ENCODE measurements around the gene TMEM69.
"Not testable (repeated sequence)": the region's sequence is repeated elsewhere in the genome, so short reads cannot be mapped to it uniquely, and the experiment has no call there.

The TMEM69 gene

DNA sequence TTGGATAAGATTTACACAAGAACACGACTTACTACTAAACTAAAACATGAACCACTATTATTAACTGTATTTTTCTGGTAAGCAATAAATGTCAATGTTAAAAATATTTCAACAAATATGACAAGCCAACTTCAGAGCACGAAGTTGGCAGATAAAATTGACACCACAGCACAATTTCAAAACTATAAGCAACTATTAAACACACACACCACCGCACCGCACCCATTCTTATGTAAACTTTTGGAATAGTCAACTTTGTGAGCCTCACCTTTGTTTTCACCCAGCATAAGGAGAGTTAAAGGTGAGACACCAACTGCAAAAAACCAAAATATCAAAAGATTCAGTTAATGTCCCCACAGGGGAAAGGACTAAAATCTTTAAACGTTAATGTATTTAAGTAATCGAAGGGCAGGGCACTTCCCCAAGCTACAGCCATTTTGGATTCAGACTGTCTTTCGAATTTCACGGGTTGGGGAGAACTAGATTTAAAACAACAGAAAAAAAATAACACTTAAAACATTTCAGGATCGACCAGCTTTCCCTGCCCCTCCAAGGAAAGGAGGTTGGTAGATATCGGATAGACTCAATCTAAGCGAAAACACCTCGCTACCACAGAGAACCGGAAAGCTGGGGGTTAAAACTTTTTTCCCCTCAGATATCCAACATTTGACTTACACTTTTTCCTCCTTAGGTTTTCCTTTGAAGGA is 2.5 kb upstream of the TMEM69 start:
- ChIA-PET POLR2A (interaction anchor here (1.2 to 2.4 kb wide), 11 partner anchors 9 to 346 kb away, joined by 4 to 16 read pairs (median 7); partner anchors contain the start of genes MAST2, MUTYH, PRDX1 and TOE1), CTCF (interaction anchor here (0.8 to 1.0 kb wide), 2 partner anchors 61 to 354 kb away, joined by 3 to 6 read pairs; no protein-coding TSS in a partner anchor)
- TF ChIP-seq FOXM1 (IDR thresholded peaks at IDR 0.05; ENCODE audit: borderline replicate concordance) = no peak
- no peak for TF ChIP-seq NFRKB (IDR thresholded peaks at IDR 0.05)
- no peak for TF ChIP-seq FOXA1 (IDR thresholded peaks at IDR 0.05)
- TF ChIP-seq SP1 (IDR thresholded peaks at IDR 0.05) = no peak
- no peak for TF ChIP-seq ELF4 (IDR thresholded peaks at IDR 0.05)
- DNase-seq (ENCODE audit: extremely low spot score) = no peak

DNA sequence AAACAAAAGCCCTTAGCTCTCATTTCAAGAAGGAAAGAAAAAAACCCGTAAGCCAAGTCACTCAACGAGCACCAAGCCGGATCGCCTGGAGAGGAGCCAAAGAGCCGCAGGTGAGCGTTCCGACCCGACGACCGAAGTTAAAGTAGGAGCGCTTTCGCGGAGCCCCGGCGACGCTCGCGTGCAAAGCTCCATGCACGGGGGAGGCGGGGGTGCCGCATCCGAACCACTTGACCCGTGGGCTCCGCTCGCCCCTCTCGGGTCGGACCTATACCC is 2.0 kb upstream of the TMEM69 start:
- peak; percentile 26 for DNase-seq (ENCODE audit: extremely low spot score)
- TF ChIP-seq TARDBP (IDR thresholded peaks at IDR 0.05) (no peak), FOXM1 (IDR thresholded peaks at IDR 0.05; ENCODE audit: borderline replicate concordance) (no peak), BHLHE40 (IDR thresholded peaks at IDR 0.05; ENCODE audit: borderline replicate concordance) (no peak), FOXA1 (IDR thresholded peaks at IDR 0.05) (no peak), SP1 (IDR thresholded peaks at IDR 0.05) (no peak), FOXK2 (IDR thresholded peaks at IDR 0.05) (no peak), ARNT (IDR thresholded peaks at IDR 0.05) (no peak), L3MBTL2 (conservative IDR thresholded peaks at IDR 0.05) (no peak), HDGF (IDR thresholded peaks at IDR 0.05; ENCODE audit: borderline replicate concordance) (no peak), SUZ12 (IDR thresholded peaks at IDR 0.05) (no peak), ELF4 (IDR thresholded peaks at IDR 0.05) (no peak), ZNF384 (IDR thresholded peaks at IDR 0.05) (no peak), CTBP1 (IDR thresholded peaks at IDR 0.05; ENCODE audit: borderline replicate concordance) (no peak)
- TF ChIP-seq, protein P1, sequence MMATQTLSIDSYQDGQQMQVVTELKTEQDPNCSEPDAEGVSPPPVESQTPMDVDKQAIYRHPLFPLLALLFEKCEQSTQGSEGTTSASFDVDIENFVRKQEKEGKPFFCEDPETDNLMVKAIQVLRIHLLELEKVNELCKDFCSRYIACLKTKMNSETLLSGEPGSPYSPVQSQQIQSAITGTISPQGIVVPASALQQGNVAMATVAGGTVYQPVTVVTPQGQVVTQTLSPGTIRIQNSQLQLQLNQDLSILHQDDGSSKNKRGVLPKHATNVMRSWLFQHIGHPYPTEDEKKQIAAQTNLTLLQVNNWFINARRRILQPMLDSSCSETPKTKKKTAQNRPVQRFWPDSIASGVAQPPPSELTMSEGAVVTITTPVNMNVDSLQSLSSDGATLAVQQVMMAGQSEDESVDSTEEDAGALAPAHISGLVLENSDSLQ (IDR thresholded peaks at IDR 0.05) = no peak

DNA sequence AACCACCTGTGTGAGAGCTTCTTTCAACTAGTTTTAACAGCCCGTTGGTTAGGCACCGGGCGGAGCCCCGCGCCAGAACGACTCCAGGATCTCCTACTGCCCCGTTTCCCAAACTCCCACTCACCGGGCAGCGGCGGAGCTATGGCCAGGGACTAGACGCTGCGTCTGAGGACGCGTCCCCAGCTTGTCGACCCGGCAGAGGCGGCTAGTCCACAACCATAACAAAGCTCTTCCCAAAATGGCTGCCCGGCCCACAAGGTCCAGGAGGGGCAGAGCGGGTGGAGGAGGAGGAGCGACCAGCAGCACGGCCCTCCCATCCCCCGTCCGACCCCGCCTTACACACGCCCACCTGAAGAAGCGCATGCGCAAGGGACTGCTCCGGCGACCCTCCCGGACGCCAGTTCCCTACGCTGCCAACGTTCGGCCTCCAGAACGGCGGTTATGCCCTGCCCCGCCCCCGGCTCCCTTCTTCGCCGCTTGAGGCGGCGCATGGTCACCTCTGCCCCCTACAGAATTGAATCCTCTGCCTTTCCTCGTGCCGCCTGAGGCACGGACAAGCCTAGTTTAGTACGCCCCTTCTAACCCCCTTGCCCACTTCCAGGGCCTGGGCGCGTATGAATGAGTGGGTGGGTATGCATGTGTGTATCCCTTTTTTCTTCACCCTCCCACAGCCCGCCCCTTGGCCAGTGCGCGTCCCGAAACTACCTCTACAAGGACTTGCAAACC is 1.5 kb upstream of the TMEM69 start, which contains the start of gene GPBP1L1:
GPBP1L1 (minus strand) TSS at position 246 of the 726 bp plus-strand sequence. CDS start 27,446 bp downstream, outside the sequence.
- TF ChIP-seq HDGF (IDR thresholded peaks at IDR 0.05; ENCODE audit: borderline replicate concordance) = peak; percentile 92; the same call in 1 of the 2 replicates
- no peak for TF ChIP-seq ARNT (IDR thresholded peaks at IDR 0.05)
- ChIA-PET CTCF (interaction anchor here (0.8 to 1.0 kb wide), 2 partner anchors 62 to 353 kb away, joined by 3 to 6 read pairs; no protein-coding TSS in a partner anchor), POLR2A (interaction anchor here (0.6 to 2.4 kb wide), 21 partner anchors 8 to 347 kb away, joined by 3 to 16 read pairs (median 5); partner anchors contain the start of genes IPP, MAST2, MUTYH and PRDX1)
- DNase-seq (ENCODE audit: extremely low spot score) = peak; percentile 98

More for the DNA sequence above, 2.0 kb upstream of the TMEM69 start:
- CTCF ChIA-PET = interaction anchor here (0.8 to 1.0 kb wide), 2 partner anchors 61 to 354 kb away, joined by 3 to 6 read pairs; no protein-coding TSS in a partner anchor
- POLR2A ChIA-PET = interaction anchor here (0.6 to 2.4 kb wide), 18 partner anchors 8 to 346 kb away, joined by 3 to 16 read pairs (median 5); partner anchors contain the start of genes MAST2, MUTYH, PRDX1 and TOE1

DNA sequence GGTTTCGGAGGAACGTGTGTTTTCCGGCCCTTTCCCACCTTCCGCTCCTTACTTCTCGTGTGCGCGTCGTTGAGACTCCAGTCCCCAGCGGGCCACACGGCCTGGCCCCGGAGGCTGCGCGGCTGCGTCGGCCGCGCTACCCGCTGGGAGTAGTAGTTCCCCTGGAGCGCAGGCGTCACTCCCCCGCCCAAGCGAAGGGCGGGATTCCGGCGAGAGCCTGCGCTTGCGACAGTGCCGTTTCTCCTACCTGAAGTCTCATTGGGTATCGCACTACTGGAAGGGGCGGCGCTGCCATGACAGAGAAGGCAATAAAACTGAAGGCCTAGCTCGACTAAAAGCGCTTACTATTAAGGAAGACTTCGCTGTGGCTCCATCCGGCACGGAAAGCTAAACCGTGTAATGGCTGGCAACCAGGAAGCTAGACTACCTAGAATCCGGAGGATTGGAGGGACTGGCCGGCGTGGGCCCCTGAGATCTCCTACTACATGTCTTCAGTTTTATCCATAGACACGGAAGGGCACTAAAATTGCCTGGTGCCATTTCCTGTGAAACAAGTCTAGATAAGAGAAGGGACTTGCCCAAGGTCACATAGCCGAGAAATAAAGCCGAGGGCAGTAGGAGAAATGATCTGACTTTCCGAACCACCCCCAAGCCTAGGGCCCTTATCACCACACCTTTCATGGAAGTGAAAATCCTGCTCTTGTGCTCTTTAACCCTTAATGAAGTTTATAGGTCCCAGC is 797 bp upstream of the TMEM69 start:
- ChIA-PET CTCF (no interaction called here), POLR2A (interaction anchor here (0.6 to 2.4 kb wide), 10 partner anchors 8 to 166 kb away, joined by 3 to 16 read pairs (median 6); partner anchors contain the start of genes IPP, MAST2 and PRDX1)
- no peak for TF ChIP-seq FOXA1 (IDR thresholded peaks at IDR 0.05)
- no peak for TF ChIP-seq CTBP1 (IDR thresholded peaks at IDR 0.05; ENCODE audit: borderline replicate concordance)
- TF ChIP-seq NFRKB (IDR thresholded peaks at IDR 0.05) = no peak
- TF ChIP-seq, protein P1 (IDR thresholded peaks at IDR 0.05) = peak; percentile 70
- TF ChIP-seq SUZ12 (IDR thresholded peaks at IDR 0.05) = peak; percentile 92
- TF ChIP-seq ELF4 (IDR thresholded peaks at IDR 0.05) = peak; percentile 37
- TF ChIP-seq TARDBP (IDR thresholded peaks at IDR 0.05) = no peak
- no peak for TF ChIP-seq ARNT (IDR thresholded peaks at IDR 0.05)
- TF ChIP-seq ZNF384 (IDR thresholded peaks at IDR 0.05) = no peak
- no peak for TF ChIP-seq FOXM1 (IDR thresholded peaks at IDR 0.05; ENCODE audit: borderline replicate concordance)
- TF ChIP-seq HDGF (IDR thresholded peaks at IDR 0.05; ENCODE audit: borderline replicate concordance) = peak; percentile 26; the same call in 1 of the 2 replicates
- TF ChIP-seq L3MBTL2 (conservative IDR thresholded peaks at IDR 0.05) = peak; percentile 84
- no peak for TF ChIP-seq SP1 (IDR thresholded peaks at IDR 0.05)
- no peak for TF ChIP-seq BHLHE40 (IDR thresholded peaks at IDR 0.05; ENCODE audit: borderline replicate concordance)
- TF ChIP-seq LEF1 (IDR thresholded peaks at IDR 0.05; ENCODE audit: borderline replicate concordance) = no peak
- TF ChIP-seq FOXK2 (IDR thresholded peaks at IDR 0.05) = no peak
- peak; percentile 90 for DNase-seq (ENCODE audit: extremely low spot score)

DNA sequence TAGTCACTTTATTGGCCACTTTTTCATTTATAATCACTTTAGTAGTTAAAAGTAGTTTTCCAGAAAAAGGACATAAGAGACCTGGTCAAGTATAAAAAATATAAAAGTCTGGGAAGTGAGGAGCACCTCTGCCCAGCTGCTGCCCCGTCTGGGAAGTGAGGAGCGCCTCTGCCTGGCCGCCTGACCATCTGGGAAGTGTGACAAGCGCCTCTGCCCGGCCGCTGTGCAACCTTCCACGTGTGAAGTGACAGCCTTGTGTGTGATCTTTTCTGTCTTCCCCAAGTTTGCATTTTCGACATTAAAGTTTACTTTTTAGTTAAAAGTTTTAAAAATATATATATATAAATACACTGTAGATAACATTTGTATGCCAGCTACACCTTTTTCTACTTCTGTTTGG is 5.8 kb downstream of the TMEM69 start:
- POLR2A ChIA-PET = interaction anchor here (1.8 kb wide), 1 partner anchor 8 kb away, joined by 7 read pairs; the partner anchor contains the start of gene GPBP1L1
- DNase-seq (ENCODE audit: extremely low spot score); CTCF ChIA-PET: not testable (repeated sequence)

DNA sequence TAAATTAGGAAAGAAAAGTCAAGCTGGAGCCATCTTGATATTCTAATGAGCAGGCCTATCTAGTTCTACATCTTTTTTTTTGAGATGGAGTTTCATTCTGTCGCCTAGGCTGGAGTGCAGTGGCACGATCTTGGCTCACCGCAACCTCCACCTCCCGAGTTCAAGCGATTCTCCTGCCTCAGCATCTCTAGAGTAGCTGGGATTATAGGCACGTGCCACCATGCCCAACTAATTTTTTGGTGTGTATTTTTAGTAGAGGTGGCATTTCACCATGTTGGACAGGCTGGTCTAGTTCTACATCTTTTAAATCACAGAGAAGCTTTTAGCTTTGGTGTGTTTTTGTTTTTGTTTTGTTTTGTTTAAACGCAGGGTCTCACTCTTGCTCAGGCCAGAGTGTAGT is 6.8 kb downstream of the TMEM69 start:
- ChIA-PET CTCF (no interaction called here), POLR2A (interaction anchor here (1.8 kb wide), 1 partner anchor 9 kb away, joined by 7 read pairs; the partner anchor contains the start of gene GPBP1L1)
- no peak for DNase-seq (ENCODE audit: extremely low spot score)
- TF ChIP-seq CTBP1 (IDR thresholded peaks at IDR 0.05; ENCODE audit: borderline replicate concordance) (no peak), SP1 (IDR thresholded peaks at IDR 0.05) (no peak), ELF4 (IDR thresholded peaks at IDR 0.05) (no peak), ARNT (IDR thresholded peaks at IDR 0.05) (no peak), TARDBP (IDR thresholded peaks at IDR 0.05) (no peak), NFRKB (IDR thresholded peaks at IDR 0.05) (no peak), BHLHE40 (IDR thresholded peaks at IDR 0.05; ENCODE audit: borderline replicate concordance) (no peak), SUZ12 (IDR thresholded peaks at IDR 0.05) (no peak), FOXK2 (IDR thresholded peaks at IDR 0.05) (no peak), ZNF384 (IDR thresholded peaks at IDR 0.05) (no peak), FOXM1 (IDR thresholded peaks at IDR 0.05; ENCODE audit: borderline replicate concordance) (no peak), HDGF (IDR thresholded peaks at IDR 0.05; ENCODE audit: borderline replicate concordance) (no peak), LEF1 (IDR thresholded peaks at IDR 0.05; ENCODE audit: borderline replicate concordance) (no peak)
- TF ChIP-seq, protein P1 (IDR thresholded peaks at IDR 0.05) = no peak
